Mucosa of descending colon (tissue), 3 donors: ENCODE results near the gene HLCS. TPM values are rescaled to one million over a fixed set of nuclear protein-coding genes. Genes with fewer than 3 reads are reported as not detected.
A peak's percentile ranks its signal among the peaks of the same experiment; 100 is the strongest.

Source experiments
- ATAC-seq: fragments of 200-7000 bp; cut with Tn5 transposase; one replicate; pipeline ENCODE4 v1.9.1; 2020; ENCODE audit warnings: mild to moderate bottlenecking, moderate library complexity
- DNase-seq, 3 donors: peaks; one replicate each; pipeline ENCODE4 v3.0.0-alpha.2; 2020
- H3K36me3 ChIP-seq: fragments of 200-600 bp; one replicate; pipeline ENCODE4 v1.8.0; 2021; ENCODE audit warnings: low read depth, mild to moderate bottlenecking
- H3K4me1 ChIP-seq: fragments of 200-600 bp; one replicate; pipeline ENCODE4 v1.8.0; 2021; ENCODE audit warnings: low read depth, mild to moderate bottlenecking
- H3K4me3 ChIP-seq: fragments of 200-600 bp; one replicate; pipeline ENCODE4 v1.8.0; 2021; ENCODE audit warnings: mild to moderate bottlenecking
- H3K9me3 ChIP-seq: fragments of 200-600 bp; one replicate; pipeline ENCODE4 v1.8.0; 2021; ENCODE audit warnings: mild to moderate bottlenecking
- CTCF ChIP-seq: fragments of 200-600 bp; IDR thresholded peaks from one replicate; pipeline ENCODE4 v1.8.0; 2022; ENCODE audit warnings: antibody characterized with exemption, mild to moderate bottlenecking
- intact Hi-C, 2 donors: fragments of 100-400 bp; cut with DNase I in 1 of 2; cut with micrococcal nuclease in 1 of 2; formaldehyde crosslinking; loops; one replicate each; pipeline versions ENCODE4 v1.11.0 to v1.11.1; 2022; cut with DNase I, micrococcal nuclease
- total RNA-seq, 3 donors: library from RNA; stranded (reverse); fragmentation: NEBNext Ultra II Directional in 2 of 3; extraction: Animal tissue kit (Norgen Biotek cat#: 25700) in 2 of 3; gene quantifications; one replicate each; pipeline versions ENCODE4 v1.2.1 to v1.2.4, GENCODE V29; 2021 to 2023
- donor health status: DM: no; HTN: no; CAD: no; lungs with moderate emphysema.
- donor health status: DM: no; HTN: no; CAD: no.
- donor health status: DM: no; HTN: yes; CAD: no.

Gene HLCS
- total RNA-seq, 3 donors from 2014 or later: 13.3 to 16.7 (median 14.9) TPM

DNA sequence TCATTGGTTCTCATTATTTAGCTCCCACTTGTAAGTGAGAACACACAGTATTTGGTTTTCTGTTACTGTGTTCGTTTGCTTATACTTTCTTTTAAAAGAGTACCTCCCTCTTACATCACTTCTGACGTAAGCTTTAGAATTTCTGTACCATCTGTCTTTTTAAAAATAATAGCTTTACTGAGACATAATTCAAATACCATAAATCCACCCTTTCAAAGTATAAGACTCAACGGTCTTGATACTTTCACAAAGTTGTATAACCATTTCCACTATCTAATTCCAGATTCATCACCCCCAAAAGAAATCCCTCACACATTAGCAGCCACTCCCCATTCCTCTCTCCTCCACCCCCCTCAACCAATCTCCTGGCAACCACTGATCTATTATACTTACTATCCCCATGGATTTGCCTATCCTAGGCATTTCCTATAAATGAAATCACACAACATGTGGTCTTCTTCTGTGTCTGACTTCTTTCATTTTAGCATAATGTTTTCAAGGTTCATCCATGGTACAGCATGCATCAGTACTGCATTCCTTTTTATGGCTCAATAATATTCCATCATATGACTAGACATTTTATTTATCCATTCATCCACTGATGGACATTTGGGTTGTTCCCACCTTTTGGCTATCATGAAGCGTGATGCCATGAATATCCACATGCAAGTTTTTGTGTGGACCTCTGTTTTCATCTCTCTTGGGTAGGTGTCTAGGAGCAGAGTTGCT lies 104.7 kb downstream of the HLCS start:
- no peaks in the 10 kb centered on the region for H3K36me3 ChIP-seq
- no peaks in the 10 kb centered on the region for H3K4me1 ChIP-seq
- no peaks in the 10 kb centered on the region for H3K9me3 ChIP-seq
- ATAC-seq (no peak), DNase-seq (no peak)
- intact Hi-C loops: no loop called here
- no peak for TF ChIP-seq CTCF
- H3K4me3 ChIP-seq: no peak overlapping the region

DNA sequence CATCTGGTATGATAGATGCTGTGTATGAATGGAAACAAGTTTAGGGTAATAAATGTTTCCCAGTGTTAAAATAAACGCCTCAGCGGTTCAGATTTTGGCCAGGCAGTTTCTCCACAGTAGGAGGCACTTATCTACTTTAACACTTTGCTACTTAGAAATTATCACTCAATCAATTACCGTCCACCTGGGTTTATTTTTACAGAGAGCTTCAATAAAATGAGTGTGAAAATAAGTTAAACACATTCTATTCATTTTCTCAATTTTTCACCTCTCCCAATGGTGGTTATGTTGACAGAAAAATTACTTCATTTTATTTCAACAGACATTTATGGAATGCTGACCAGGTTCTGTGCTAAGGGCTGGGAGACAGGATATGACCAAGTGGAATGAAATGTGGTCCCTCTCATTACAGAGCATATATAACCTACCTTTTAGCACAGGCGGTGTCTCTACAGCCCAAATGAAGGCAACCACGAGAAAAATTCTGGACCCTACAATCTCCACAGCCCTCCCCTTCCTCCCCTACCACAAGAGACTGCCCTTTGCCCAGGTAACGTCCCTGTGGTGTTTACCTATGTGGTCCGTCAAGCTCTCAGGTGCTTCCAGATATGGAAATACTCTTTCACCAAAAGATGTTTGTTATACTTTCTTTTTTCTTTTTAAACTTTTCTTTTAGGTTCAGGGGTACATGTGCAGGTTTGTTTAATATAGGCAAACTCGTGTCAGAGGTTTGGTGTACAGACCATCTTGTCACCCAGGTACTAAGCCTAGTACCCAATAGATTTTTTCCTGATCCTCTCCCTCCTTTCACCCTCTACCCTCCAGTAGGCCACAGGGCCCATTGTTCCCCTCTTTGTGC lies 105.5 kb downstream of the HLCS start:
- Histone ChIP-seq H3K36me3 (no peaks in the 10 kb centered on the region), H3K4me3 (no peak overlapping the region), H3K9me3 (no peaks in the 10 kb centered on the region), H3K4me1 (no peaks in the 10 kb centered on the region)
- intact Hi-C loops: no loop called here
- ATAC-seq: peak; percentile 44
- no peak for TF ChIP-seq CTCF
- peak in 1 of 3 donors; percentile 13 for DNase-seq

DNA sequence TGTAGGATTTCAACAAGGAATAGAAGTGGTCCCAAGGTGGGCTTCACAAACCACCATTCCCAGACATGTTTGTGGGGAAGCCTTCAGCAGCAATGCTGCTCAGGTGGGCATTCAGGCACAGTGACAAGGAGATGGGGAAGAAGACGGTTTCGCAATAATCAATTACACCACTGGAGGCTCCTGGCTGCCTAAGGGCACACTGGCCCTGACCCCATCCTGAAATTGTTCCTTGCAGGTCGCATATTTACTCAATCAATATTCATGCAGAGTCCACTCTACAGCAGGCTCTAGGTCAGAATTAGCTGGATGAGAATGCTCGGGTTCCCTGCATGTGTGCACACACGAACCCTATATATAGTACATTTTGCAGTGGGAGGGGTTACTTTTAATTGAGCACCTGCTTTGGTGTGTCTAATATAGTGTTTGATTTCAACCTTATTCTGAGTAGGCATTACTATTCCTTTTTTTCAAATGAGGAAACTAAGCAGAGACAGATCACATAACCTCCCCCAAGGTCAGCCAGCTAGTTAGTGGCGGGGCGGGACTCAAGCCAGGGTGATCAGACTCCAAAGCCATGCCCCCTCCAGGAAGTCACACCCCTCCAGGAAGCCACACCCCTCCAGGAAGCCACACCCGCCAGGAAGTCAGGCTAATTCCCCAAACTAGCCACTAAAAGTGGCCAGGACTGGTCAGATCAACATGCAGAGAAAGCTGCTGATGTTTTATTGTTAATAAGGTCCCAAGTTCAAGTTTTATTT lies 106.5 kb downstream of the HLCS start:
- Histone ChIP-seq H3K4me1 (no peaks in the 10 kb centered on the region), H3K9me3 (no peaks in the 10 kb centered on the region), H3K36me3 (no peaks in the 10 kb centered on the region), H3K4me3 (no peak overlapping the region)
- ATAC-seq (peak; percentile 100), DNase-seq (peak; percentile 85 to 90 (median 89))
- intact Hi-C loops: no loop called here
- no peak for TF ChIP-seq CTCF

- DNase-seq: no peak
- TF ChIP-seq CTCF: no peak
- no peak for ATAC-seq
- no peaks in the 10 kb centered on the region for H3K9me3 ChIP-seq
- no peaks in the 10 kb centered on the region for H3K4me1 ChIP-seq
- H3K36me3 ChIP-seq: no peaks in the 10 kb centered on the region
- intact Hi-C loops: no loop called here
- no peak overlapping the region for H3K4me3 ChIP-seq
Observed at GRCh38 chr21:36858320-36858957, 108.0 kb downstream of the HLCS start.

- no peak overlapping the region for H3K4me3 ChIP-seq
- intact Hi-C loops: no loop called here
- DNase-seq: no peak
- no peak for TF ChIP-seq CTCF
- no peaks in the 10 kb centered on the region for H3K36me3 ChIP-seq
- ATAC-seq: no peak
- H3K4me1 ChIP-seq: no peaks in the 10 kb centered on the region
- no peaks in the 10 kb centered on the region for H3K9me3 ChIP-seq
Observed at GRCh38 chr21:36856643-36857042, 109.8 kb downstream of the HLCS start.
